Endothelial cell of umbilical vein (primary cell): ENCODE data around the gene NTSR1. TPM values are rescaled to one million over a fixed set of nuclear protein-coding genes. Genes with fewer than 3 reads are reported as not detected.

Experiments used
- BruUV-seq: library from RNA; stranded (reverse); fragments of 400-500 nt; replicated peaks from 2 replicates; lab custom pipeline; 2021; lab: Mats Ljungman, UMichigan
- CTCF ChIA-PET: fragments of 300-600, 350-600 bp; sonication (Branson Sonifier 250); formaldehyde crosslinking; loops from one replicate; lab custom pipeline; 2021; ENCODE audit warnings: antibody characterized with exemption, inconsistent platforms; lab: Charles Lee
- POLR2A ChIA-PET: fragments of 300-600, 350-600 bp; sonication (Branson Sonifier 250); formaldehyde crosslinking; loops from one replicate; lab custom pipeline; 2021; ENCODE audit warnings: antibody characterized with exemption, inconsistent platforms; lab: Charles Lee
- DNase-seq: peaks from one replicate; pipeline ENCODE4 v3.0.0-alpha.2; 2011; ENCODE audit warnings: low read depth, low spot score
- FAIRE-seq: peaks from 2 replicates; lab custom pipeline; 2011; peaks lifted over from hg19 to GRCh38; lab: Jason Lieb, UNC
- H2AFZ ChIP-seq: 2 replicates; pipeline ENCODE4 v1.6.0; 2012; ENCODE audit warnings: low read depth, low read length, control low read depth, inconsistent platforms
- H3K27ac ChIP-seq: 2 replicates; pipeline ENCODE4 v1.5.1; 2011; ENCODE audit warnings: low read depth, mild to moderate bottlenecking, control low read depth, low read length, moderate library complexity; ENCODE audit not compliant: insufficient read depth
- H3K27me3 ChIP-seq, 2 experiments: 2 replicates each; pipeline versions ENCODE4 v1.6.0 to v1.6.1; 2011; ENCODE audit warnings: low read length in 2 of 2, mixed read lengths in 1 of 2; ENCODE audit not compliant: control insufficient read depth in 2 of 2, insufficient read depth in 2 of 2
- H3K36me3 ChIP-seq, 2 experiments: 2 replicates in 1 of 2; 3 replicates in 1 of 2; pipeline ENCODE4 v1.5.1; 2011; ENCODE audit warnings: low read length in 2 of 2, mild to moderate bottlenecking in 1 of 2, moderate library complexity in 1 of 2; ENCODE audit not compliant: control insufficient read depth in 2 of 2, insufficient read depth in 2 of 2; ENCODE audit errors: extremely low read depth in 1 of 2
- H3K4me1 ChIP-seq: 3 replicates; pipeline ENCODE4 v1.5.1; 2011; ENCODE audit warnings: mild to moderate bottlenecking, low read length; ENCODE audit not compliant: control insufficient read depth, insufficient read depth; ENCODE audit errors: extremely low read depth
- H3K4me2 ChIP-seq: 2 replicates; pipeline ENCODE4 v1.6.1; 2011; ENCODE audit warnings: low read length, control low read depth, mixed read lengths; ENCODE audit not compliant: insufficient read depth
- H3K4me3 ChIP-seq, 3 experiments: fragments of 200-600 bp in 1 of 3; sonication (generic), shearing (Covaris generic) in 1 of 3; replicated peaks in 1 of 3; 2 replicates each; pipeline ENCODE4 v1.5.1; 2011 to 2016; ENCODE audit warnings: control low read depth in 3 of 3, low read length in 3 of 3, mild to moderate bottlenecking in 2 of 3, inconsistent platforms in 1 of 3, low read depth in 1 of 3, moderate library complexity in 1 of 3; ENCODE audit not compliant: insufficient read depth in 1 of 3
- H3K79me2 ChIP-seq: 2 replicates; pipeline ENCODE4 v1.6.0; 2012; ENCODE audit warnings: low read length, inconsistent platforms; ENCODE audit not compliant: control insufficient read depth, insufficient read depth
- H3K9ac ChIP-seq: replicated peaks from 2 replicates; pipeline ENCODE3; 2011; ENCODE audit warnings: low read length, control low read depth; ENCODE audit not compliant: insufficient read depth; ENCODE audit errors: extremely low read depth
- H3K9me1 ChIP-seq: replicated peaks from 3 replicates; pipeline ENCODE4 v1.6.0; 2011; ENCODE audit warnings: mild to moderate bottlenecking, low read length; ENCODE audit not compliant: control insufficient read depth, insufficient read depth; ENCODE audit errors: extremely low read depth
- H3K9me3 ChIP-seq: replicated peaks from 2 replicates; pipeline ENCODE4 v1.5.1; 2012; ENCODE audit warnings: low read length, inconsistent platforms; ENCODE audit not compliant: control insufficient read depth, insufficient read depth
- H4K20me1 ChIP-seq: replicated peaks from 2 replicates; pipeline ENCODE3; 2011; ENCODE audit warnings: mild to moderate bottlenecking, low read length; ENCODE audit not compliant: control insufficient read depth, insufficient read depth; ENCODE audit errors: extremely low read depth
- EZH2 ChIP-seq: IDR thresholded peaks from 2 replicates; pipeline ENCODE4 v1.6.1; 2012; ENCODE audit warnings: borderline replicate concordance, low read depth, mild to moderate bottlenecking, moderate library complexity, low read length, inconsistent platforms; ENCODE audit not compliant: severe bottlenecking
- FOS ChIP-seq: IDR thresholded peaks from 2 replicates; pipeline ENCODE4 v1.6.1; 2011; ENCODE audit warnings: mild to moderate bottlenecking, low read length, moderate library complexity, borderline replicate concordance; ENCODE audit not compliant: insufficient read depth
- GATA2 ChIP-seq: IDR thresholded peaks from 2 replicates; pipeline ENCODE4 v1.7.0; 2011; ENCODE audit warnings: low read depth, mild to moderate bottlenecking, moderate library complexity, mixed read lengths, low read length; ENCODE audit not compliant: insufficient read length, insufficient read depth
- JUN ChIP-seq: IDR thresholded peaks from 2 replicates; pipeline ENCODE4 v1.6.1; 2011; ENCODE audit warnings: borderline replicate concordance, low read depth; ENCODE audit not compliant: insufficient read length, insufficient read depth
- MAX ChIP-seq: IDR thresholded peaks from 2 replicates; pipeline ENCODE4 v1.6.1; 2011; ENCODE audit not compliant: insufficient read depth, insufficient read length
- POLR2A ChIP-seq: IDR thresholded peaks from 2 replicates; pipeline ENCODE4 v1.6.1; 2012; ENCODE audit warnings: low read depth, mild to moderate bottlenecking, control low read depth, low read length
- dilution Hi-C: fragments of 300-500 bp; cut with MboI; formaldehyde crosslinking; loops from one replicate; pipeline ENCODE4 v1.15.0; 2019; ENCODE audit warnings: low sequenced_read_pairs; ENCODE audit not compliant: extremely low pct_ligation_motif_present
- intact Hi-C: fragments of 100-400 bp; cut with micrococcal nuclease; formaldehyde crosslinking; loops from one replicate; pipeline ENCODE4 v1.10.0; 2022
- polyA plus RNA-seq, 4 experiments: library from polyadenylated mRNA; depleted of rRNA in 3 of 4; stranded (reverse) in 3 of 4; unstranded in 1 of 4; fragments of >200 nt; gene quantifications; 2 replicates each; pipeline versions ENCODE4 v1.2.1 to v1.2.3, GENCODE V29; 2011 to 2012; ENCODE audit warnings: missing spikeins in 1 of 4
- total RNA-seq: library from RNA; stranded (reverse); gene quantifications from 2 replicates; pipeline ENCODE4 v1.2.3, GENCODE V29; 2021
- TF ChIP-seq, protein P1 (sequence below), 2 donors: IDR thresholded peaks; 1 replicate in 1 of 2; 2 replicates in 1 of 2; pipeline ENCODE4 v1.5.1; 2011; ENCODE audit warnings: low read length in 2 of 2, mild to moderate bottlenecking in 2 of 2, moderate library complexity in 2 of 2, control low read depth in 1 of 2, inconsistent platforms in 1 of 2, low read depth in 1 of 2; ENCODE audit not compliant: insufficient read depth in 1 of 2; ENCODE audit errors: extremely low read depth in 1 of 2

Gene NTSR1
- total and polyA plus RNA-seq, 2 donors (not counting 3 experiments of a cell fraction or from before 2014, with no cell fraction given) = 0.14 to 2.1 TPM

DNA sequence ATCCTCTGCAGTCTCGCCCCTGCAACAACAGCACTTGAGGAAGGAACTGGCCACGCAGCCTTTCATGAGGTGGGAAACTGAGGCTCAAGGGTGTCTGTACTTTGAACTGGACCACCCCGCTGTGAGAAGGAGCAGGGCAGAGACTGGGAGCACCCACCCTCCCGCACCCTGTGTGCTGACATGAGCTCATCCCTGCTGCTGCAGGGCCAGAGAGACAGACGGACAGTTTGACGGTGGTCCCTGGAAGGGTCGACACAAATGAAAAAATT lies 70.7 kb downstream of the NTSR1 start:
- Histone ChIP-seq H4K20me1 (no peaks in the 10 kb centered on the region), H3K4me3 (no peak overlapping the region), H3K9me1 (no peaks in the 10 kb centered on the region), H3K9me3 (no peaks in the 10 kb centered on the region), H2AFZ (no peak overlapping the region), H3K9ac (no peak overlapping the region), H3K27ac (no peak overlapping the region), H3K4me2 (no peak overlapping the region), H3K79me2 (no peaks in the 10 kb centered on the region), H3K36me3 (no peaks in the 10 kb centered on the region), H3K4me1 (peaks cover 5% of the 10 kb centered on the region), H3K27me3 (no peaks in the 10 kb centered on the region)
- TF ChIP-seq JUN = no peak
- TF ChIP-seq FOS = no peak
- TF ChIP-seq, protein P1, sequence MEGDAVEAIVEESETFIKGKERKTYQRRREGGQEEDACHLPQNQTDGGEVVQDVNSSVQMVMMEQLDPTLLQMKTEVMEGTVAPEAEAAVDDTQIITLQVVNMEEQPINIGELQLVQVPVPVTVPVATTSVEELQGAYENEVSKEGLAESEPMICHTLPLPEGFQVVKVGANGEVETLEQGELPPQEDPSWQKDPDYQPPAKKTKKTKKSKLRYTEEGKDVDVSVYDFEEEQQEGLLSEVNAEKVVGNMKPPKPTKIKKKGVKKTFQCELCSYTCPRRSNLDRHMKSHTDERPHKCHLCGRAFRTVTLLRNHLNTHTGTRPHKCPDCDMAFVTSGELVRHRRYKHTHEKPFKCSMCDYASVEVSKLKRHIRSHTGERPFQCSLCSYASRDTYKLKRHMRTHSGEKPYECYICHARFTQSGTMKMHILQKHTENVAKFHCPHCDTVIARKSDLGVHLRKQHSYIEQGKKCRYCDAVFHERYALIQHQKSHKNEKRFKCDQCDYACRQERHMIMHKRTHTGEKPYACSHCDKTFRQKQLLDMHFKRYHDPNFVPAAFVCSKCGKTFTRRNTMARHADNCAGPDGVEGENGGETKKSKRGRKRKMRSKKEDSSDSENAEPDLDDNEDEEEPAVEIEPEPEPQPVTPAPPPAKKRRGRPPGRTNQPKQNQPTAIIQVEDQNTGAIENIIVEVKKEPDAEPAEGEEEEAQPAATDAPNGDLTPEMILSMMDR (IDR thresholded peaks at IDR 0.05; ENCODE audit: extremely low read depth in 1 of 2, insufficient read depth in 1 of 2, low read depth in 1 of 2, low read length in 2 of 2) = no peak
- no peak for TF ChIP-seq POLR2A
- TF ChIP-seq EZH2 = no peak
- no peak for TF ChIP-seq GATA2
- CTCF ChIA-PET = interaction anchor here (0.7 to 1.0 kb wide), 4 partner anchors 12 to 368 kb away, joined by 3 to 5 read pairs (median 4); no protein-coding TSS in a partner anchor
- no TSS peak for BruUV-seq
- dilution Hi-C loops = no loop called here
- DNase-seq = no peak
- POLR2A ChIA-PET = no interaction called here
- FAIRE-seq = no peak
- intact Hi-C loops = no loop called here

DNA sequence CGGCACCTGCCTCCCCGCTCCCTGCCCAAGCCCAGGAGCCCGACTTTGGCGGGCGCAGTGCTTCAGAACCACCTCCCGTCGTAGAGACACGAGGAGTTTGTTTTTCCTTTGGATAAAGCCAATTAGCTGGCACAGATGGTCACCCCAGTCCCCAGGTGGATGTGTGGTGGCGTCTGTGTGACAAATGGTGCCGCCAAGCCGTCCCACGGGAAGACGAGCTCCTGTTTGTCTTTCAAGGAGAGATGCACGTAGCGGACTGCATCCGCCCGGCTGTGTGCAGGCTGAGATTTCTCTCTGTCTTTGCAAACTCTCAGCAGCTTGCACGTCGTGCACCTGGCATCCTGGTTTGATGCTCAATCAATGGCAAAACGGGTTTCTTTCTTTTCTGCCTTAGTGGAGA lies 71.6 kb downstream of the NTSR1 start:
- ChIA-PET CTCF (interaction anchor here (0.7 to 1.0 kb wide), 2 partner anchors 77 to 86 kb away, joined by 3 to 4 read pairs; no protein-coding TSS in a partner anchor), POLR2A (no interaction called here)
- H3K4me3 ChIP-seq = no peak overlapping the region
- H3K36me3 ChIP-seq = no peaks in the 10 kb centered on the region
- no peak overlapping the region for H2AFZ ChIP-seq
- no peaks in the 10 kb centered on the region for H3K27me3 ChIP-seq
- BruUV-seq = no TSS peak
- no peaks in the 10 kb centered on the region for H3K9me1 ChIP-seq
- H3K9ac ChIP-seq = no peak overlapping the region
- DNase-seq (no peak), FAIRE-seq (no peak)
- no peak for TF ChIP-seq JUN
- TF ChIP-seq GATA2 = no peak
- TF ChIP-seq, protein P1 (IDR thresholded peaks at IDR 0.05; ENCODE audit: extremely low read depth in 1 of 2, insufficient read depth in 1 of 2, low read depth in 1 of 2, low read length in 2 of 2) = no peak
- no peak for TF ChIP-seq MAX
- H3K4me1 ChIP-seq = peaks cover 5% of the 10 kb centered on the region
- dilution Hi-C loops (no loop called here), intact Hi-C loops (no loop called here)
- H3K27ac ChIP-seq = no peak overlapping the region
- H3K4me2 ChIP-seq = no peak overlapping the region
- H3K9me3 ChIP-seq = no peaks in the 10 kb centered on the region
- H3K79me2 ChIP-seq = no peaks in the 10 kb centered on the region
- no peaks in the 10 kb centered on the region for H4K20me1 ChIP-seq
